H1 (cell line): ENCODE measurements around the gene TMPRSS9. TPM values are rescaled to one million over a fixed set of nuclear protein-coding genes. Genes with fewer than 3 reads are reported as not detected.
A peak's percentile ranks its signal among the peaks of the same experiment; 100 is the strongest.
"Not testable (repeated sequence)": the region's sequence is repeated elsewhere in the genome, so short reads cannot be mapped to it uniquely, and the experiment has no call there.

Source experiments
- CTCF ChIA-PET: fragments of 300-600 bp; sonication (Branson Sonifier 250); formaldehyde crosslinking; loops from one replicate; lab custom pipeline; 2021; ENCODE audit not compliant: partially characterized antibody; lab: Charles Lee
- POLR2A ChIA-PET: fragments of 300-600 bp; sonication (Branson Sonifier 250); formaldehyde crosslinking; loops from one replicate; lab custom pipeline; 2021; ENCODE audit warnings: inconsistent platforms; ENCODE audit not compliant: partially characterized antibody; lab: Charles Lee
- DNase-seq, 2 experiments: peaks; one replicate each; pipeline versions ENCODE4 v3.0.0 to v3.0.0-alpha.2; 2010 to 2022; ENCODE audit warnings: low spot score in 2 of 2, low read depth in 1 of 2, mixed read lengths in 1 of 2
- FAIRE-seq: peaks from 2 replicates; lab custom pipeline; 2011; peaks lifted over from hg19 to GRCh38; lab: Jason Lieb, UNC
- H2AFZ ChIP-seq: 2 replicates; pipeline ENCODE4 v1.8.1; 2012; ENCODE audit warnings: low read length, inconsistent platforms
- H2AK5ac ChIP-seq: 2 replicates; pipeline ENCODE4 v1.6.1; 2013; ENCODE audit warnings: low read depth, low read length
- H2BK120ac ChIP-seq: replicated peaks from 2 replicates; pipeline ENCODE3; 2013; ENCODE audit warnings: low read depth, low read length, inconsistent platforms
- H2BK12ac ChIP-seq: 2 replicates; pipeline ENCODE4 v1.6.1; 2013; ENCODE audit warnings: low read depth, low read length
- H2BK15ac ChIP-seq: 2 replicates; pipeline ENCODE4 v1.6.1; 2013; ENCODE audit warnings: low read length
- H2BK20ac ChIP-seq: 2 replicates; pipeline ENCODE4 v1.6.1; 2013; ENCODE audit warnings: low read length
- H2BK5ac ChIP-seq: 2 replicates; pipeline ENCODE4 v1.6.1; 2013; ENCODE audit warnings: low read depth, low read length
- H3K14ac ChIP-seq: 2 replicates; pipeline ENCODE4 v1.6.1; 2013; ENCODE audit warnings: inconsistent platforms; ENCODE audit not compliant: insufficient read length
- H3K18ac ChIP-seq: 2 replicates; pipeline ENCODE4 v1.6.1; 2013; ENCODE audit warnings: low read length; ENCODE audit errors: extremely low read depth
- H3K23ac ChIP-seq: 2 replicates; pipeline ENCODE4 v1.6.1; 2013; ENCODE audit warnings: inconsistent platforms; ENCODE audit not compliant: insufficient read length
- H3K23me2 ChIP-seq: 2 replicates; pipeline ENCODE4 v1.6.1; 2013; ENCODE audit warnings: low read depth, low read length
- H3K27ac ChIP-seq: 2 replicates; pipeline ENCODE4 v1.6.1; 2011; ENCODE audit warnings: low read depth, low read length, inconsistent platforms
- H3K27me3 ChIP-seq, 4 experiments: replicated peaks in 1 of 4; 1 replicate in 1 of 4; 2 replicates in 3 of 4; pipeline versions ENCODE4 v1.6.1 to v1.8.1; 2011 to 2013; ENCODE audit warnings: low read length in 3 of 4, mild to moderate bottlenecking in 3 of 4, inconsistent platforms in 2 of 4, mixed read lengths in 2 of 4, moderate library complexity in 1 of 4; ENCODE audit not compliant: control insufficient read depth in 3 of 4, insufficient read depth in 3 of 4; ENCODE audit errors: extremely low read depth in 1 of 4
- H3K36me3 ChIP-seq, 4 experiments: 2 replicates each; pipeline versions ENCODE4 v1.6.1 to v1.8.1; 2011 to 2013; ENCODE audit warnings: mild to moderate bottlenecking in 4 of 4, low read length in 3 of 4, moderate library complexity in 2 of 4, control low read depth in 1 of 4, inconsistent platforms in 1 of 4; ENCODE audit not compliant: insufficient read depth in 4 of 4, control insufficient read depth in 2 of 4
- H3K4ac ChIP-seq: replicated peaks from 2 replicates; pipeline ENCODE3; 2013; ENCODE audit warnings: low read length, low read depth, mixed read lengths, inconsistent platforms; ENCODE audit not compliant: insufficient read length
- H3K4me1 ChIP-seq, 4 experiments: replicated peaks in 1 of 4; 1 replicate in 1 of 4; 2 replicates in 3 of 4; pipeline versions ENCODE4 v1.6.1 to v1.8.1; 2011 to 2013; ENCODE audit warnings: low read length in 3 of 4, inconsistent platforms in 2 of 4, mixed read lengths in 1 of 4; ENCODE audit not compliant: insufficient read depth in 4 of 4, control insufficient read depth in 3 of 4
- H3K4me2 ChIP-seq, 2 experiments: 2 replicates each; pipeline versions ENCODE4 v1.6.1 to v1.8.1; 2011 to 2013; ENCODE audit warnings: low read depth in 2 of 2, low read length in 2 of 2, control low read depth in 1 of 2, inconsistent platforms in 1 of 2, mild to moderate bottlenecking in 1 of 2; ENCODE audit not compliant: insufficient read depth in 1 of 2
- H3K4me3 ChIP-seq, 4 experiments: fragments of 200-600, 300-600 bp in 1 of 4; sonication (generic), shearing (Covaris generic), sonication (Bioruptor Twin) in 1 of 4; 2 replicates each; pipeline versions ENCODE4 v1.5.1 to v1.8.1; 2011 to 2016; ENCODE audit warnings: low read length in 4 of 4, low read depth in 3 of 4, control low read depth in 2 of 4, inconsistent platforms in 2 of 4, mild to moderate bottlenecking in 2 of 4, mixed read lengths in 1 of 4, moderate library complexity in 1 of 4; ENCODE audit not compliant: insufficient read depth in 2 of 4; ENCODE audit errors: extremely low read depth in 1 of 4
- H3K56ac ChIP-seq: replicated peaks from 2 replicates; pipeline ENCODE3; 2013; ENCODE audit warnings: low read depth, mild to moderate bottlenecking, mixed read lengths, low read length, inconsistent platforms; ENCODE audit not compliant: insufficient read length
- H3K79me1 ChIP-seq: 2 replicates; pipeline ENCODE4 v1.6.1; 2013; ENCODE audit warnings: low read depth, low read length, control low read depth
- H3K79me2 ChIP-seq, 2 experiments: 2 replicates each; pipeline versions ENCODE4 v1.6.1 to v1.8.1; 2012 to 2013; ENCODE audit warnings: low read length in 2 of 2, mild to moderate bottlenecking in 2 of 2, inconsistent platforms in 1 of 2; ENCODE audit not compliant: insufficient read depth in 2 of 2, control insufficient read depth in 1 of 2
- H3K9ac ChIP-seq, 4 experiments: replicated peaks in 1 of 4; 1 replicate in 1 of 4; 2 replicates in 3 of 4; pipeline versions ENCODE4 v1.6.1 to v1.8.1; 2011 to 2013; ENCODE audit warnings: low read depth in 3 of 4, low read length in 3 of 4, control low read depth in 2 of 4, mild to moderate bottlenecking in 2 of 4, moderate library complexity in 2 of 4, inconsistent platforms in 1 of 4; ENCODE audit errors: extremely low read depth in 1 of 4
- H3K9me3 ChIP-seq, 2 experiments: 2 replicates each; pipeline versions ENCODE4 v1.6.1 to v1.8.1; 2012 to 2013; ENCODE audit warnings: mild to moderate bottlenecking in 2 of 2, moderate library complexity in 2 of 2, control low read depth in 1 of 2, inconsistent platforms in 1 of 2, low read depth in 1 of 2, low read length in 1 of 2, mixed read lengths in 1 of 2; ENCODE audit not compliant: insufficient read depth in 2 of 2
- H4K20me1 ChIP-seq, 2 experiments: replicated peaks in 1 of 2; 2 replicates each; pipeline versions ENCODE3 to v1.8.1; 2011 to 2013; ENCODE audit warnings: inconsistent platforms in 2 of 2, low read length in 2 of 2, mild to moderate bottlenecking in 1 of 2; ENCODE audit not compliant: insufficient read depth in 2 of 2, control insufficient read depth in 1 of 2
- H4K5ac ChIP-seq: 2 replicates; pipeline ENCODE4 v1.6.1; 2013; ENCODE audit warnings: low read length, low read depth, mixed read lengths, inconsistent platforms; ENCODE audit not compliant: insufficient read length
- H4K8ac ChIP-seq: 2 replicates; pipeline ENCODE4 v1.8.0; 2013; ENCODE audit warnings: mild to moderate bottlenecking, moderate library complexity, low read length, inconsistent platforms; ENCODE audit not compliant: insufficient read depth; ENCODE audit errors: extremely low read depth
- H4K91ac ChIP-seq: replicated peaks from 2 replicates; pipeline ENCODE3; 2013; ENCODE audit warnings: low read length, mixed read lengths, inconsistent platforms; ENCODE audit not compliant: insufficient read length
- SP1 ChIP-seq: IDR thresholded peaks from 2 replicates; pipeline ENCODE4 v1.6.1; 2011; ENCODE audit warnings: low read depth, low read length
- WGBS, 2 experiments: shearing (Covaris generic) in 1 of 2; methylation state at CpG; one replicate each; pipeline versions ENCODE4 v1.1.6 to v1.1.7; 2013 to 2015; ENCODE audit warnings: low lambda C conversion rate in 2 of 2, mixed read lengths in 2 of 2, inconsistent platforms in 1 of 2, low coverage in 1 of 2, missing lambda C conversion rate in 1 of 2; ENCODE audit not compliant: insufficient replicate concordance in 2 of 2, insufficient coverage in 1 of 2, insufficient read length in 1 of 2; ENCODE audit errors: extremely low coverage in 1 of 2, missing lambda C conversion rate in 1 of 2; 5-methylcytosine and 5-hydroxymethylcytosine counted together
- polyA plus RNA-seq, 7 experiments: library from polyadenylated mRNA; depleted of rRNA in 3 of 7; stranded (reverse) in 5 of 7; unstranded in 2 of 7; fragments of >200 nt in 5 of 7; fragments of 200-250 nt in 2 of 7; gene quantifications; 1 replicate in 5 of 7; 2 replicates in 1 of 7; 4 replicates in 1 of 7; pipeline versions ENCODE4 v1.2.1 to v1.2.3, GENCODE V29; 2011 to 2013; ENCODE audit warnings: missing spikeins in 2 of 7, mixed read lengths in 2 of 7
- total RNA-seq: library from RNA; stranded (reverse); fragmentation: NEBNext Ultra II Directional; extraction: Animal tissue kit (Norgen Biotek cat#: 25700); gene quantifications from 2 replicates; pipeline ENCODE4 v1.2.1, GENCODE V29; 2021

TMPRSS9 gene
- total and polyA plus RNA-seq, 2 of the 8 experiments (the other 6 are each of a cell fraction or from before 2014, with no cell fraction given): 0.15 to 0.19 TPM

DNA sequence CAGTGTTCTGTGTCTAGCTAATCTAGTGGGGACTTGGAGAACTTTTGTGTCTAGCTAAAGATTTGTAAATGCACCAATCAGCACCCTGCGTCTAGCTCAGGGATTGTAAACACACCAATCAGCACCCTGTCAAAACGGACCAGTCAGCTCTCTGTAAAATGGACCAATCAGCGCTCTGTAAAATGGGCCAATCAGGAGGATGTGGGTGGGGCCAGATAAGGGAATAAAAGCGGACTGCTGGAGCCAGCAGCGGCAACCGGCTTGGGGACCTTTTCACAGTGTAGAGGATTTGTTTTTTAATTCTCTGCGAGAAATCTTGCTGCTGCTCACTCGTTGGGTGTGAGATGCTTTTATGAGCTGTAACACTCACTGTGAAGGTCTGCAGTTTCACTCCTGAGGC is 32.8 kb downstream of the TMPRSS9 start:
- DNase-seq: not testable (repeated sequence)

More for the DNA sequence above, 32.8 kb downstream of the TMPRSS9 start:
- 0 out of 2 replicates have a peak, but pooled peaks have one; percentile 26 for TF ChIP-seq SP1
- H3K4ac ChIP-seq, H3K9me3 ChIP-seq, H3K9ac ChIP-seq, H3K14ac ChIP-seq, H2BK12ac ChIP-seq, H2AK5ac ChIP-seq, H2BK120ac ChIP-seq, H4K91ac ChIP-seq, H2BK5ac ChIP-seq, H3K27me3 ChIP-seq, H3K27ac ChIP-seq, H4K5ac ChIP-seq, H3K18ac ChIP-seq, H3K36me3 ChIP-seq, H3K4me2 ChIP-seq, H3K23me2 ChIP-seq, H3K23ac ChIP-seq, H2BK15ac ChIP-seq, H3K79me1 ChIP-seq, H4K20me1 ChIP-seq, FAIRE-seq, H2AFZ ChIP-seq, H2BK20ac ChIP-seq, H3K4me1 ChIP-seq, H3K79me2 ChIP-seq, H3K56ac ChIP-seq, H3K4me3 ChIP-seq, H4K8ac ChIP-seq: not testable (repeated sequence)
- WGBS, 2 experiments: 92% methylated on average over 8 of the region's 8 CpGs; no CpG with 5 or more reads in 1 of the 2 experiments
- ChIA-PET POLR2A (interaction anchor here (1.5 to 2.7 kb wide), 2 partner anchors 84 to 118 kb away, joined by 6 read pairs; no protein-coding TSS in a partner anchor), CTCF (interaction anchor here (0.7 to 3.6 kb wide), 21 partner anchors 11 to 357 kb away, joined by 3 to 29 read pairs (median 4); partner anchors contain the start of gene LSM7)
